RKO (cell line): ENCODE measurements around the gene FRMD5.

Experiments
- DNase-seq: peaks from one replicate; pipeline ENCODE4 v3.0.0-alpha.2; 2016; ENCODE audit warnings: low spot score

Gene FRMD5

DNA sequence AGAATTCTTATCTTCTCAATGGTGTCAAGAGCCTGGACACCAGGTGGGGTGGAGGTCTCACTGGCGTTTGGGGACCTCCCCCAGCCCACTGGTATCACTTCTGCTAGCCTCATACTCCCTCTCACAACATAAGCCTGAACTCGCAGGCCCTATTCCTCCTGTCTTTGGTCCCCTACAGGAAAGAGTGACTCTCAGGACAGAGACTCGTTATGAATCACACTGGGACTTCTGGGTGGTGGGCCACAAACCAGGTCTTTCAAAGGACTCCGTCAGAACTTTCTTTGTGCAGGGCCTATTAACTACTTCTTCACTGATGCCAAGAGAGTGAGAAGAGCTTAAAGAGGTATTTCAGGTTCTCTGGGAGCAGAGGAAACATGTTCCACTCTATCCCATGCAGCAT is 267.9 kb downstream of the FRMD5 start:
- no peak for DNase-seq

DNA sequence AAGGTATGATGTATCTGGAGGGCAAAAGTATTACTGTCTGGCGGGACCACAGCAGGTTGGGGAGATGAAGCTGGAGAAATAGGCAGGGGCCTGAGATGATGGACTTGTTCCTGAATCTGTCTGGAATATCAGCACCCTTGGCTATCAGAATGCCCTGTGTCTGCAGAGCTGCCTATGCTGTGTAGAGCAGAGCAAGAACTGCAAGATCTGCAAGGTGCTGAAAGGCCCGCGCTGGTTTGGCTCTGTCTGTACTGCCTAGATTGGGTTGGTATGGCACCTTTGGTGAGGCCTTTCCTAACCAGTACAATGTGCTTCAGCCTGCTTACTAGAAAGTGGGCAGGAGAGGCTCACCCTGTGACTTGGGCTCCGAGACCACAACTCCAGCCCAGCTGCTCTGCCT is 271.5 kb downstream of the FRMD5 start:
- DNase-seq: no peak

- DNase-seq: no peak
Observed at GRCh38 chr15:43922021-43922420, 273.1 kb downstream of the FRMD5 start.

GRCh38 chr15:43920815-43921214 is 274.3 kb downstream of the FRMD5 start:
- DNase-seq: no peak

- DNase-seq: no peak
Observed at GRCh38 chr15:43920254-43920600, 274.8 kb downstream of the FRMD5 start.

DNA sequence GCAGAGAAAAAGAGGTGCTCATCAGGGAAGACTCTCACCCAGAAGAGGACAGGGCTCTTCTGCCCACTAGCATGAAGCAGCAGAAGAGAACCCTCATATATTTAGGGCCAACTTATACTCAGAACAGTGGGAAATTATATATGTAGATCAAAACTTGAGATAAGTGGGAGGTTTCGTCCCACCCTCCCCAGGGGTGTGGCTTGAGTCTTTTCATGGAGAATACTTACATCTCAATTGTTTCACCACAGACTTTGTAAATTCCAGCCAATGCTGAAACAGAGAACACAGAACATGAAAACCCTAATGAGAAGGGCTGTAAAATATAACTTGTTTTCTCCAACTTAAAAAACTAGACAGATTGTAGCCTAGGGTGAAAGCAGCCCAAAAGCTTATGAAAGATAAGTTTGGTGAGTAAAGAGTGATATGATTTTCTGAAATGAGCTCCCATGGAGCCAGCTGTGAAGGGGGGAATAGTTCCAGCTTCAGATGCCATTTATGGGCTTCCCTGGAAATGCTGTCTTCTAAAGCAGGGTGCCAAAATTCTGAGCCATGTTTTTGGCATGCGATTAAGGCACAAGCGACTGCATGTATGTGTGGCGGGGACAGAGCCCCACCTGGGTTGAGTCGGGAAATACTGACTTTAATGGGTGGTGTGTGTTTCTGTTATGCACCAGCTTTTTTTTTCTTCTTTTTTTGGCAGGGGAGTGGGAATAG is 275.4 kb downstream of the FRMD5 start:
- no peak for DNase-seq

DNA sequence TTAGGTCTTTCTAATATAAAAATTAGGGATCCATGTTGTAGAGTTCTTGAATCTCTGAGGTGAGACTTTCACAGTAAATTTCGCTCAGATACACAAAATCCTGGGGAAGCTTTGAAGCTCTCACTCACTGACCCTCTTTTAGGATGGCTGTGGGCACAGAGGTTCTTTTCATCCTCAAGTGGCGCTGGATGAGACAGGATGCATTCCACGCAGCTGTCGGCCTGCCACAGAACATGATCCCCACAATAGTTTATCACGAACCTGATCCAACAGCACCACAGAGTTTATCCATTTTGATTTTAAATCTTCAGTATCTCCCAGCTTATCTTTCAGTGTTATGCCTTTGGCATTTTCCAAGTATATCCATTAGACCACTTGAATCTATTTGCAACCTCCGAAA is 276.4 kb downstream of the FRMD5 start:
- DNase-seq: no peak

DNA sequence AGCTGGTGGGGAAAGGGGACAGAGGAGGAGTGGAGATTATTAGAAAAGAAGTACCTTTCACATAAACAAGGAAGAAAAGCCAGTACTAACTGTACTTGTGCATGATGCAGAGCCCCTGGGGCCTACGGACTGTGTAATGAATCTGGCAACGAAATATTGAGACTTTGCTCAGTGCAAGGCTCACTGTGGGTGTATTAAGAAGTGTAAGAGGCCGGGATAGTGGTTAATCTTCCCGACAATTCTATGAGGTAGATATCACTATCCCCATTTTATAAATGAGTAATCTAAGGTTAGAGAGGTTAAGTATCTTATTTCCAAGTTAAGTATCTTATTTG is 278.8 kb downstream of the FRMD5 start:
- no peak for DNase-seq

DNA sequence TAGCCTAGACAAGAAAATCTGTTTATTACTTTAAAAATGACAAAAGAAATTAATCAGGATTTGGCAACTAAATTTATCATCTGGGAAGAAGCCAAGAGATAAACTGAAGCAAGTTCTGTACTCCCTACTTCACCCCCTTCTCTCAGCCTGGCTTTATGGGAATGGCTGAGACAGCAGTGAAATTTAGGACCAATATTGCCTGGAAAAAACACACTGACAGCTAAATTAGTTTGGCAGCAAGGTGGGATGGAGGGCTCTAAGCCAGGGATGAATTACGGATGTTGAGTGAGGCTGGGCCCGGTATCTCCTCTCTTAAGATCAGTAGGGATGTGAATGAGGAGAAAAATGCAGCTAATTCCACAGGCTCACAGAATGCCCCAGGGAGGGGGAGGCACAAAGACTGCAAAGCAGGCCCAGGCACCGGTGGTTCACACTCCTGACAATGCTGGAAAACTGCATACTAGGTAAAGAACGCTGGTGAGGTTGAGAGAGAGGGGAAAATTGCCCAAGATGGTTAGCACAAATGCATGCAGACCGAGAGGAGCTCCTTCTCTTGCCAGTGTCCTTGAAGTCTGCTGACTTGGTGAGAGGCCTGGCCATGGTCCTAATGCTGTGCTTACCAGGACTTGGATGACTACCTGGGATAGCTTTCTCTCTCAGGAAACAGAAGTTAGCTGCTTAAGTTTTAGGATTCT is 279.3 kb downstream of the FRMD5 start:
- DNase-seq: no peak

GRCh38 chr15:43913941-43914340 is 281.1 kb downstream of the FRMD5 start:
- no peak for DNase-seq

DNA sequence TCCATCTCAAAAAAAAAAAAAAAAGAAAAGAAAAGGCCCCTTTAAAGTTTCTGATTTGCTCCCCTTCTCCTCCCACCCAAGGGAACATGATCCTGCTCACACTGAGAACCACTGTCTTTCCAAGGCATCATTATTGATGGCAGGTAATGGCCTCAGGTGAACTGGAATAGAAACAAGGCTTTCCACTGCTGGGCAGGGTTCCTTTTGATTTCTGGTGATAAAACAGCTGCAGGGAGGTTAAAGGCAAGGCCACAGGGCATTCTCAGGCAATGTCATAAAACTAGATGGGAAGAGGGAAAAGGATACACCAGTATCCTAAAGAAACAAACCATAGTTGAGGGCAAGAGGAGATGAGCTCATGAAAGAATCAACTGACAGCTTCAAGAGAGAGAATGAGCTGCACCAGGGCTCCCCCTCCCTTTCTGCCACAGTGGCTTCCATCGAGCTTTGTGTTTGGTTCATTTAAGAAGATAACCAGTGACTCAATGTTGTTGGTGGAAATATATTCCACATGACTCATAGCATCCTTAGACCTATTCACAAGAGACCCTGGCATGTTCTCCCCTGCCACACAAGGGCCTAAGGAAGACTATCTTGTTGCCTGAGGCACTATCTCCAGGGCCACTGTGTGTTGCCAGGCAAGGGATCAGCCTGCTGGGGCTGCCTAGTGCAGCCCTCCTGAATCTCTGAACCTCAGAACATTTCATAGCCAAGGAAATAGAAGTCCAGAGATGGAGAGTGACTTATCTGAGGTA is 281.9 kb downstream of the FRMD5 start:
- DNase-seq: peak; percentile 88

DNA sequence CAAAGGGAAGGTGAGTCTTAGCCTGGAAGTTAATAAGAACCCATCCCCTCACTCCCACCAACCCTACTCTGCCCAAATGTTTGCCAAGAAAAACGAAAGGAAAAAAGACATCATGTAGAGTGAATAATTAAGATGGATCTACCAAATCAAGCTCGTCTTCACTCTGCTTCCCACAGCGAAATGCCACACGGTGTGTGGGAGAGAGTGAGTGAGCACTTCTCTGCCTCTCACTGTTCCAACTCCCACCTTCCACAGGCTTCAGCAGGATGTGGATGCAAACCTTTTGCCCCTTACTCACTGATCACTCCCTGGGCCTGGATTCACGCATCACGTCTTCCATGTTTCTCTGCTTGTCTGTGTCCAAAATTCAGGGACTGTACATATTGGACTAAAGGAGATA is 282.9 kb downstream of the FRMD5 start:
- no peak for DNase-seq

DNA sequence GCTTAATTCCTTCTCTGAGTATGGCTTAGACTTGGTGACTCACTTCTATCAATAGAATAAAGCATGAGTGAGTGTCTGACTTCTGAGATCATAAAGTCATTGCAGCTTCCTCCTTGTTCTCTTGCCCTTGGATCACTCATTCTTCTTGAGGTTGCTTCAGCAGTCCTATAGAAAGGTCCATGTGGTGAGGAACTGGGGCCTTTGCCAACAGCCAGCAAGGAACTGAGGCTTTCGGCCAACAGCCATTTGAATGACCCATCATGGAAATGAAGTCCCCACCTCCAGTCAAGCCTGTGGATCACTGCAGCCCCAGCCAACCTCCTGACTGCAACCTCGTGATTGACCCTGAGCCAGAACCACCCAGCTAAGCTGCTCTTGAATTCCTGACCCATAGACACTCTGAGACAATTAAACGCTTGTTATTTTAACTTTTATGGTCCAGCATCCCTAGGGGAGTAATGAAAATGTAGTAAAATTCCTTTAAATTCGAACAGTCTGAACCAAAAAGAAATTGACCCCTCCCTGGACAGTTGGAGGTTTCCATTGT is 283.8 kb downstream of the FRMD5 start:
- peak; percentile 48 for DNase-seq

GRCh38 chr15:43908516-43909050 is 286.5 kb downstream of the FRMD5 start:
- DNase-seq: no peak

DNA sequence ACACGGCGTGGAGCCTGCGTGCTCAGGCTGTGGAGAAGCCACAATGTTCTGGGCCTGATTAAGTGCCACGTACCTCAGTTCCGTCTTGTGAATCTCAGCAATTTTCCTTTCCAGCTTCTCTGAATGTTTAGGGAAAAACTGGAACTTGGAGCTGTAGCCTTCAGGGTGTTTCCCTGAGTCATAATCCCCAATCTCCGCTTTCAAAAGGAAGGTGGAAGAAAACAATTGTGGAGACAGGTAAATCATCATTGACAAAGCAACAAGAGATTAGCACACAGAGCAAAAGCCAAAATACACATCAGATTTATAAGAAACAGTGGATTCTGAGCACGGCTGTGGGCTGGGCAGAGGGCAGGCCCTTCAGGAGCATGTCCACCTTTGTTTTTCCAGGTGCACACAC is 289.3 kb downstream of the FRMD5 start:
- no peak for DNase-seq

GRCh38 chr15:43903864-43904290 is 291.2 kb downstream of the FRMD5 start:
- peak; percentile 45 for DNase-seq

GRCh38 chr15:43901495-43901894 is 293.6 kb downstream of the FRMD5 start:
- DNase-seq: no peak

DNA sequence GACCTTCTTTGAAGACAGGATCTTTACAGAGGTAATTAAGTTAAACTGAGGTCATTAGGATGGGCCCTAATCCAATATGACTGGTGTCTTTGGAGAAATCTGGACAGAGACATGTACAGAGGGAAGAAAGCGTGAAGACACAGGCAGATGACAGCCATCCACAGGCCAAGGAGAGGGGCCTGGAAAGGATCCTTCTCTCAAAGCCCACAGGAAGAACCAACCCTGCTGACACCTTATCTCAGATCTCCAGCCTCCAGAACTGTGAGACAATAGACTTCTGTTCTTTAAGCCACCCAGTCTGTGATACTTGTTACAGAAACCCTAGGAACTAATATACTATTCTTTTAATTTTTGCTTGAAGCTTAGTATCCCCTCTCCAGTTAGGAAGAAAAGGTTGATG is 294.1 kb downstream of the FRMD5 start:
- no peak for DNase-seq

GRCh38 chr15:43899928-43900327 is 295.1 kb downstream of the FRMD5 start:
- no peak for DNase-seq

- no peak for DNase-seq
Observed at GRCh38 chr15:43898891-43899290, 296.2 kb downstream of the FRMD5 start.

DNA sequence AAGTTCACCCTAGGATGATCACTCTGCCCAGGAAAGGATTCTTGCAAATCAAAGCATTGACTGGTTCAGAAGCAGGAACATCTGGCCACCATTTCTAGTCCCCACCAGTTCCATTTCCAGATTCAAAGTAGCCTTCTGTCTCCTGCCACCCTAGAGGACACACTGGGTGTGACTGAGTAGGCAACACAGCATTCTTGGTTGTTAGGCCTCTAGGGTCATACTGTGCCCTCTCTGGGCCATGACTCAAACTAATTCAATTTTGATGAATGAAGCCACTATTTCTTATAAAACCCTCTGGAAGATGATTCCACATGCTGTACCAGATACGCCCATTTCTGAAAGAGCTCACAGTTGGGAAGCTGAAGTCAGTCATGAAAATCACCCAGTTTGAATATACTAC is 298.5 kb downstream of the FRMD5 start:
- DNase-seq: no peak

DNA sequence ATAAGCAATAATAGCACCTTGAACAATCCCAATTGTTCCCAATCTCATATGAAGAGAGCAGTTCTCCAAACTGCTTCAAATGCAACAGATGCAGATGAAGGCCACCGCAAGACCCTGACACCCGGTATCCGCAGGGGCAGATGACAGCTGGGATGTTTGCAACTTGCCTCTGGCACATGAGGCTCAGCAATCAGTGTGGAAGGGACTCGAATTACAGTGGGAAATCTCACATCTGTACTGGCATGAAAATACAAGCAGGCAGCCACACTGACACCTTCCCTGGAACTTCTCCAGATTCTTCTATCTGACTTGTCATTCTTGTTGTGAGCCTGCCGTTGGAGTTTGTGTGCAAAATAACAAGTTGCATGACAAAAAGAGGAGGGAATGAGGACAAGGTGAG is 299.5 kb downstream of the FRMD5 start:
- no peak for DNase-seq

GRCh38 chr15:43893956-43894355 is 301.1 kb downstream of the FRMD5 start:
- no peak for DNase-seq
